GM19324 (cell line): Measurements from ENCODE around the gene MRFAP1L1.
"Not testable (repeated sequence)": the region's sequence is repeated elsewhere in the genome, so short reads cannot be mapped to it uniquely, and the experiment has no call there.

Experiments
- ATAC-seq: cut with Tn5 transposase; IDR thresholded peaks from one replicate; pipeline ENCODE4 v1.9.1; 2021; ENCODE audit warnings: mild to moderate bottlenecking, moderate library complexity; ENCODE audit not compliant: unreplicated experiment, low FRiP score

Gene MRFAP1L1

GRCh38 chr4:6739920-6740319 lies 30.3 kb upstream of the MRFAP1L1 start:
- ATAC-seq, result no peak

- ATAC-seq, result no peak
Measured at GRCh38 chr4:6734165-6734786, 24.6 kb upstream of the MRFAP1L1 start.

GRCh38 chr4:6733358-6734164 lies 23.9 kb upstream of the MRFAP1L1 start:
- ATAC-seq, result no peak

- no peak for ATAC-seq
Measured at GRCh38 chr4:6732441-6733357, 23.0 kb upstream of the MRFAP1L1 start.

- no peak for ATAC-seq
Measured at GRCh38 chr4:6731780-6732179, 22.1 kb upstream of the MRFAP1L1 start.

- no peak for ATAC-seq
Measured at GRCh38 chr4:6731318-6731675, 21.6 kb upstream of the MRFAP1L1 start.

- no peak for ATAC-seq
Measured at GRCh38 chr4:6730603-6731317, 21.1 kb upstream of the MRFAP1L1 start.

- ATAC-seq, result no peak
Measured at GRCh38 chr4:6728320-6729029, 18.8 kb upstream of the MRFAP1L1 start.

- ATAC-seq, result no peak
Measured at GRCh38 chr4:6727943-6728250, 18.2 kb upstream of the MRFAP1L1 start.

GRCh38 chr4:6727081-6727942 lies 17.6 kb upstream of the MRFAP1L1 start:
- ATAC-seq, result no peak

GRCh38 chr4:6725427-6725961 lies 15.8 kb upstream of the MRFAP1L1 start:
- ATAC-seq, result not testable (repeated sequence)

GRCh38 chr4:6724421-6725111 lies 14.9 kb upstream of the MRFAP1L1 start:
- ATAC-seq, result no peak

- ATAC-seq, result no peak
Measured at GRCh38 chr4:6723851-6724250, 14.2 kb upstream of the MRFAP1L1 start.

GRCh38 chr4:6722891-6723290 lies 13.2 kb upstream of the MRFAP1L1 start:
- no peak for ATAC-seq

- no peak for ATAC-seq
Measured at GRCh38 chr4:6721121-6721520, 11.5 kb upstream of the MRFAP1L1 start.

- no peak for ATAC-seq
Measured at GRCh38 chr4:6720202-6720699, 10.6 kb upstream of the MRFAP1L1 start.

GRCh38 chr4:6719611-6720179 lies 10.0 kb upstream of the MRFAP1L1 start:
- no peak for ATAC-seq
